ENCODE results near the gene THBD. TPM values are rescaled to one million over a fixed set of nuclear protein-coding genes. Genes with fewer than 3 reads are reported as not detected.
"Not testable (repeated sequence)": the region's sequence is repeated elsewhere in the genome, so short reads cannot be mapped to it uniquely, and the experiment has no call there.

Gene THBD
- total RNA-seq, 1 experiment from 2014 or later: not detected

- in situ Hi-C loops (cut with HindIII; ENCODE audit: low pct_unique_long_range_greater_than_20kb, low sequenced_read_pairs): no loop called here
Observed at GRCh38 chr20:23027721-23028120, 21.8 kb downstream of the THBD start.

GRCh38 chr20:23025503-23025902, 24.0 kb downstream of the THBD start:
- in situ Hi-C loops (cut with HindIII; ENCODE audit: low pct_unique_long_range_greater_than_20kb, low sequenced_read_pairs): not testable (repeated sequence)

More at GRCh38 chr20:23027721-23028120, 21.8 kb downstream of the THBD start:
- DNase-seq (ENCODE audit: low read depth, low spot score): no peak

GRCh38 chr20:23024701-23025100, 24.8 kb downstream of the THBD start:
- no peak for DNase-seq (ENCODE audit: low read depth, low spot score)
- in situ Hi-C loops (cut with HindIII; ENCODE audit: low pct_unique_long_range_greater_than_20kb, low sequenced_read_pairs): no loop called here

More at GRCh38 chr20:23025503-23025902, 24.0 kb downstream of the THBD start:
- not testable (repeated sequence) for DNase-seq (ENCODE audit: low read depth, low spot score)

DNA sequence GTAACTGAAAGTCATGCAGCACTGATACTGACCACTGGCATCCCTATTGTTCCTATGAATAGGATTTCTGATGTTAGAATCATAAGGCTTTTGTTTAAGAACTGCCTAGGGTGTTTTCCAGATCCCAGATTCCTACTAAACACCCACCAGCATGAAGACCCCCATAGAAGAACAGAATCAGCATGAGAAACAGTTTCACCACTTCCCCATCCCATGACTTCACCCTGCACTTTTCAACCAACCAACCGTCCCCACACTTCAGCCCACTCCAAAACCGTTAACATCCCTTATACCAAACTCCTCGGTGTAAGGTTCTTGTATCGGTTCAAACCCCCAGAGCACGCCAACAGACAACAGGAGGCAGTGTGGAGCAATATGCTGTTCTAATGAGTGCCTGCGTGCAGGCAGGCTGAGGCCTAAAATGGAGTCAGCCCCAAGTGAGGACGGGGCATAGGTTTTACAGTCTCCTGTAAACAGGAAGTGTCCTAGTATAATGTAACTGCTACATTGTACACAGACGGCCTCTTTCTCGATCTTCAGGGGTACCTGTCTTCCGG, 25.8 kb downstream of the THBD start:
- DNase-seq (ENCODE audit: low read depth, low spot score): no peak
- in situ Hi-C loops (cut with HindIII; ENCODE audit: low pct_unique_long_range_greater_than_20kb, low sequenced_read_pairs): no loop called here

GRCh38 chr20:23022849-23023248, 26.6 kb downstream of the THBD start:
- DNase-seq (ENCODE audit: low read depth, low spot score): no peak
- in situ Hi-C loops (cut with HindIII; ENCODE audit: low pct_unique_long_range_greater_than_20kb, low sequenced_read_pairs): no loop called here

DNA sequence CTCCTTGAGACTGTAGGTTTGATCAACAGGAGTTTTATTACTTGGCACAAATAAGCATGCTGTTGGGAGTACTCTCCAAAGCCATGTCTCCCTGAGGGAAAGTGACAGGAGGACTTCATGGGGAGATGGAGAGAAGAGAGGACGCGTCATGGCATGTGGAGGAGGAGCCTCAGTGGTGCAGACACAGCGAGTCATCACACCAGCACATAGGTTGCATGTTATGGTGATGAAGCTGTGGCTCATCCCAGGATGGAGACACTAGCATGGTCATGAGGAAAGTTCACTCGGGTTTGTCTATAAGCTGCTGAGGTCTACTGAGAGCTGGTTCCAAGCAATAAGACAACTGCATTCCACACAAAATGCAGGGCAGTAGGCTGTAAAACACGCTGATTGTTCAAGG, 27.5 kb downstream of the THBD start:
- no peak for DNase-seq (ENCODE audit: low read depth, low spot score)
- in situ Hi-C loops (cut with HindIII; ENCODE audit: low pct_unique_long_range_greater_than_20kb, low sequenced_read_pairs): no loop called here

GRCh38 chr20:23021541-23021940, 27.9 kb downstream of the THBD start:
- no peak for DNase-seq (ENCODE audit: low read depth, low spot score)
- in situ Hi-C loops (cut with HindIII; ENCODE audit: low pct_unique_long_range_greater_than_20kb, low sequenced_read_pairs): no loop called here

DNA sequence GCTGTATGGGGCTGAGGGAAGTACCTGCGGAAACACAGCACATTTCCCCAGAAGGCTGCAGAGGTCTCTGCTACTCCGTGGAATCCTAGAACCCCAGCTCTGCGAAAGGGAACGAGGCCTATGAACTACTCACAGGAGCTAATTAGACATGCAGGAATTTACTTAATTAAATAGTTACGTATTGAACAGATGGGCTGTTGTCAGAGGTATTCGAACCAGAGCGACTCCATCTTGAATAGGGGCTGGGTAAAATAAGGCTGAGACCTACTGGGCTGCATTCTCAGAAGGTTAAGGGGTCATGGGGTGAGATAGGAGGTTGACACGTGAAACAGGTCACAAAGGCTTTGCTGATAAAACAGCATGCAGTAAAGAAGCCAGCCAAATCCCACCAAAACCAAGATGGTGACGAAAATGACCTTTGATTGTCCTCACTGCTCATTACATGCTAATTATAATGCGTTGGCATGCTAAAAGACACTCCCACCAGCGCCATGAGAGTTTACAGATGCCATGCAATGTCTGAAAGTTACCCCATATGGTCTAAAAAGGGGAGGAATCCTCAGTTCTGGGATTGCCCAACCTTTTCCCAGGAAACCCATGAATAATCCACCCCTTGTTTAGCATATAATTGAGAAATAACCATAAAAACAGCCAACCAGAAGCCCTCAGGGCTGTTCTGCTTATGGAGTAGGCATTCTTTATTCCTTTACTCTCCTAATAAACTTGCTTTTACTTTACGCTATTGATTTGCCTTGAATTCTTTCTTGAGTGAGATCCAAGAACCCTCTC, 29.0 kb downstream of the THBD start:
- in situ Hi-C loops (cut with HindIII; ENCODE audit: low pct_unique_long_range_greater_than_20kb, low sequenced_read_pairs): no loop called here
- no peak for DNase-seq (ENCODE audit: low read depth, low spot score)

DNA sequence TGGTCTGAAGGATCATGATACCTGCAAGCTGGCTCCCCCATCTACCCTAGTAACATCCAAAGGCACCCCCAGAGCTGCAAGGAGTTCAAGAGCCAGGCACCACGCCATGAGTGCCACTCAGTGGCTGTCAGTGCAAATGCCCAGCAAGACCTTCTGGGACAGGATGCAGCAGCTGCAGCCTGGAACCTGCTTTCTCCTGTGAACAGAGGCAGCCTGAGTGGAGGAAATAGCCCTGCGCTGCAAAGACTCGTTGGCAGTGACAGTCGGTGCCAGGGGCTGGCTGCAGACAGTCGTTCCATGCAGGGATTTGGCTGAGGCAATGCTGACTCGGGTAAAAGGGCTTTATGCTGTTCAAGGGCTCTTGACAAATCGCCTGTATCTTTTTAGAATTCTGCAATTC, 30.1 kb downstream of the THBD start:
- in situ Hi-C loops (cut with HindIII; ENCODE audit: low pct_unique_long_range_greater_than_20kb, low sequenced_read_pairs): no loop called here
- DNase-seq (ENCODE audit: low read depth, low spot score): no peak

DNA sequence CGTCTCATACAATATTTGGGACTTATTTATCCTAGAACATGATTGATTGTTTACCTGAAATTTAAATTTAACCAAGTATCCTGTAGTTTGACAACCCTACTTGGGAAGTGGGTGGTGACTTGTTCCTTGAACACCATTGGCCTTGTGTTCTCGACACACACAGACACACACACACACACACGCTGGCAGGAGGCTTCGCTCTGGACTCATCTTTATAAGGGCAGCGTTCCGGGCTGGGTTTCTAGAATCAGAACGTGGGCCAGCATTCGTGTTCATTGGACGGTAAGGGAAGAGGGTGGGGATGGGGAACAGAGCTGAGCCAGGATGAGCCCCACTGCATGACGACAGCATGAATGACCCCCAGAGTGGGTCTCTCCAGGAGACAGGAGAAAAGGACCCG, 30.5 kb downstream of the THBD start:
- in situ Hi-C loops (cut with HindIII; ENCODE audit: low pct_unique_long_range_greater_than_20kb, low sequenced_read_pairs): no loop called here
- no peak for DNase-seq (ENCODE audit: low read depth, low spot score)

GRCh38 chr20:23018432-23018831, 31.0 kb downstream of the THBD start:
- DNase-seq (ENCODE audit: low read depth, low spot score): no peak
- in situ Hi-C loops (cut with HindIII; ENCODE audit: low pct_unique_long_range_greater_than_20kb, low sequenced_read_pairs): no loop called here

DNA sequence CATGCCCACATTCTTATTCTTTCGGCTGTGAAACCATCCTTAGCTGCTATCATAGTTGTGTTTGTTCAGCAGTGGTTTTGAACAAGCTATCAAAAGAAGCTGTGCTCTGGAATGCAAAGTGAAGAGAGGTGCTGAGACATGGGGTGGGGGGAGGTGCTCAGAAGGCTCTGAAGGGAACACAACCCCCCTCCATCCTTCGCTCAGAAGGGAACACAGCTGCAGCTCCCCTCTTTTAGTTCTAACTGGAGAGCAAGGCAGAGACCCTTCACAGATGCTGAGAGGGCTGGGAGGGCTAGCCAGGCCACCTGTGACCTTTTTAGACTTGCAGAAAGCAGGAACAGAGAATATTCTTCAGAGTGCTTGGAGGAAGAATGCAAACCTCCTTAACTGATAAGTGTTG, 32.0 kb downstream of the THBD start:
- in situ Hi-C loops (cut with HindIII; ENCODE audit: low pct_unique_long_range_greater_than_20kb, low sequenced_read_pairs): no loop called here
- DNase-seq (ENCODE audit: low read depth, low spot score): no peak

- DNase-seq (ENCODE audit: low read depth, low spot score): no peak
- in situ Hi-C loops (cut with HindIII; ENCODE audit: low pct_unique_long_range_greater_than_20kb, low sequenced_read_pairs): no loop called here
Observed at GRCh38 chr20:23013429-23013828, 36.0 kb downstream of the THBD start.

- in situ Hi-C loops (cut with HindIII; ENCODE audit: low pct_unique_long_range_greater_than_20kb, low sequenced_read_pairs): no loop called here
Observed at GRCh38 chr20:23011008-23011721, 38.3 kb downstream of the THBD start.

DNA sequence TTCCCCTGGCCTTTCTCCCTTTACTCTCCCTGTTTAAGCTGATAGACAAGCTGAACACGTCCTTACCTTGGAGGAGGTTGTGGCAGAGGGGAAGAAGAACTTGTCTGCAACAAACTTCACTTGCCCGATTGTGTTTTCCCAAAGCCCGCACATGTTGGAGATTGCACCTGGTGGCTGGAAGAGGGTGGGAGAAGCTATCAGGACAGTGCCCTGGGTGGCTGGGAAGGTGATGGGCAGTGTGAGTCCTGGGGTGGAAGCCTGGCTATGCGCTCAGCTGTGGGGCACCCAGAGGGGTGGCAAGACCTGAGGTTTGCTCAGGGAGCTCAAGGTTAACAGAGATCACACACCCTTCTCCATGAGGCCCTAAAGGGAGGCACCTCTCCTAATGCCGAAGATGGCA, 39.4 kb downstream of the THBD start:
- DNase-seq (ENCODE audit: low read depth, low spot score): no peak
- in situ Hi-C loops (cut with HindIII; ENCODE audit: low pct_unique_long_range_greater_than_20kb, low sequenced_read_pairs): no loop called here

More at GRCh38 chr20:23011008-23011721, 38.3 kb downstream of the THBD start:
- no peak for DNase-seq (ENCODE audit: low read depth, low spot score)

- DNase-seq (ENCODE audit: low read depth, low spot score): no peak
- in situ Hi-C loops (cut with HindIII; ENCODE audit: low pct_unique_long_range_greater_than_20kb, low sequenced_read_pairs): no loop called here
Observed at GRCh38 chr20:23009636-23010035, 39.8 kb downstream of the THBD start.

DNA sequence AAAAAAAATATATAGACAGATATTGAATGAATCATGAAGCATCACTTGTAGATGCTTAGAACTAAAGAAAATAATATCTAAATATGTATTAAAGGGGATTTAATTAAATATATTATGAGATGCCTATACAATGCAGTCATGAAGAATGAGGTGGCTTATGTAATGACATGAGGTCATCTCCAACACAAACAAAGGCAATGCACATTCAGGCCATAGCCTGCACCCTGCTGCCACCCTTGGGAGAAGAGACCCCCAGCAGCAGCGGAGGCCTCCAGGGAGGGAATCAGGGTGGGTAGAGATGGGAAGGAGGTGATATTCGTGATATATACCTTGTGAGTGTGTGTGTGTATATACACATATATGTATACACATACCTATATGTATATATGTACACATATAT, 40.8 kb downstream of the THBD start:
- no peak for DNase-seq (ENCODE audit: low read depth, low spot score)
- in situ Hi-C loops (cut with HindIII; ENCODE audit: low pct_unique_long_range_greater_than_20kb, low sequenced_read_pairs): no loop called here

DNA sequence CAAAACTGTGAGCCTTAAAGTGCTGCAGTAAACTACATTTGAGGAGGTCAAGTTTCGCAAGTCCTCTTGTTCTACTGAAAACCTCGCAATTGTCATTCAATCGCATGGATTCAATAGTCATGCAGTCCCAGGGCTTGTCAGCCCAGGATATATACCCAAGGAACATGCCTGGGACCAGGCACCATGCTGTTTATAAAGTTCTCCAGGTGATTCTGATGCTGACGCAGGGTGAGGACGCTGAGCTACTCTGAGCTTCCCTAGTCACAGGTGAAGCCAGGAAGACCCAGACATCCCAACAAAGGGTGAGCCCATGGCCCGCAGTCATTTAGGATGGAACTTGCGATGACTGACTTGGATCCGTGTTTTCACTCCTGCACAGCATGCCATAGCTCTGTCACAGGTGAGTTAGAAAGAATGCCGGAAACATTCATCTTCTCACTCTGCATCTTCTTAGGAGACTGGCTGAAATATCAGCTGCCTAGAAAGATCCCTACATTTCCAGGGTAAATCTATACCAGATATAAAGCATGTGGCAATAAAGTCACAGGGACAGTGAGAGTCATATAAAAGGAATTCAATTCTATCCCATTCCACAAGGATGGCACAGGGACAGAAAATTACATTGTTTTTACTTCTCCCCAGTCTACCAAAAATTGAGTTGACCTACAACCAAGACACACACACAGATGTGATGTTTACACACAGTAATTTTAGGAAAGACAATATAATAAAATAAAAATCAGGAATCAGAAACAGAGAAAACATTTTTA, 41.4 kb downstream of the THBD start:
- in situ Hi-C loops (cut with HindIII; ENCODE audit: low pct_unique_long_range_greater_than_20kb, low sequenced_read_pairs): no loop called here
- no peak for DNase-seq (ENCODE audit: low read depth, low spot score)

All from SK-MEL-5 (cell line).